ENCODE measurements around the gene MMP25.

The MMP25 gene

GRCh38 chr16:3097266-3097665 lies 50.9 kb downstream of the MMP25 start:
- FAIRE-seq (no peak), DNase-seq (ENCODE audit: insufficient read length, low spot score) (no peak)
- TF ChIP-seq, protein P1, sequence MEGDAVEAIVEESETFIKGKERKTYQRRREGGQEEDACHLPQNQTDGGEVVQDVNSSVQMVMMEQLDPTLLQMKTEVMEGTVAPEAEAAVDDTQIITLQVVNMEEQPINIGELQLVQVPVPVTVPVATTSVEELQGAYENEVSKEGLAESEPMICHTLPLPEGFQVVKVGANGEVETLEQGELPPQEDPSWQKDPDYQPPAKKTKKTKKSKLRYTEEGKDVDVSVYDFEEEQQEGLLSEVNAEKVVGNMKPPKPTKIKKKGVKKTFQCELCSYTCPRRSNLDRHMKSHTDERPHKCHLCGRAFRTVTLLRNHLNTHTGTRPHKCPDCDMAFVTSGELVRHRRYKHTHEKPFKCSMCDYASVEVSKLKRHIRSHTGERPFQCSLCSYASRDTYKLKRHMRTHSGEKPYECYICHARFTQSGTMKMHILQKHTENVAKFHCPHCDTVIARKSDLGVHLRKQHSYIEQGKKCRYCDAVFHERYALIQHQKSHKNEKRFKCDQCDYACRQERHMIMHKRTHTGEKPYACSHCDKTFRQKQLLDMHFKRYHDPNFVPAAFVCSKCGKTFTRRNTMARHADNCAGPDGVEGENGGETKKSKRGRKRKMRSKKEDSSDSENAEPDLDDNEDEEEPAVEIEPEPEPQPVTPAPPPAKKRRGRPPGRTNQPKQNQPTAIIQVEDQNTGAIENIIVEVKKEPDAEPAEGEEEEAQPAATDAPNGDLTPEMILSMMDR (IDR thresholded peaks at IDR 0.05; ENCODE audit: insufficient read depth, missing control alignments) = no peak

- TF ChIP-seq, protein P1 (IDR thresholded peaks at IDR 0.05; ENCODE audit: insufficient read depth, missing control alignments) = no peak
- DNase-seq (ENCODE audit: insufficient read length, low spot score) = peak; percentile 5
- FAIRE-seq = no peak
These were observed 52.4 kb downstream of the MMP25 start, which contains the start of gene ZSCAN10 for GRCh38 chr16:3098459-3099394. Gene ZSCAN10, minus strand, starts transcription at chr16:3099294. Its CDS starts 6,357 bp downstream, at chr16:3092937.

- FAIRE-seq (no peak), DNase-seq (ENCODE audit: insufficient read length, low spot score) (no peak)
- TF ChIP-seq, protein P1 (IDR thresholded peaks at IDR 0.05; ENCODE audit: insufficient read depth, missing control alignments) = no peak
These were observed 53.0 kb downstream of the MMP25 start for GRCh38 chr16:3099395-3099731.

- TF ChIP-seq, protein P1 (IDR thresholded peaks at IDR 0.05; ENCODE audit: insufficient read depth, missing control alignments) = no peak
- no peak for FAIRE-seq
- DNase-seq (ENCODE audit: insufficient read length, low spot score) = peak; percentile 93
These were observed 53.6 kb downstream of the MMP25 start for GRCh38 chr16:3099732-3100499.

- TF ChIP-seq, protein P1 (IDR thresholded peaks at IDR 0.05; ENCODE audit: insufficient read depth, missing control alignments) = peak; percentile 52
- peak; percentile 51 for DNase-seq (ENCODE audit: insufficient read length, low spot score)
- FAIRE-seq = no peak
These were observed 54.9 kb downstream of the MMP25 start for GRCh38 chr16:3101018-3101840.

DNA sequence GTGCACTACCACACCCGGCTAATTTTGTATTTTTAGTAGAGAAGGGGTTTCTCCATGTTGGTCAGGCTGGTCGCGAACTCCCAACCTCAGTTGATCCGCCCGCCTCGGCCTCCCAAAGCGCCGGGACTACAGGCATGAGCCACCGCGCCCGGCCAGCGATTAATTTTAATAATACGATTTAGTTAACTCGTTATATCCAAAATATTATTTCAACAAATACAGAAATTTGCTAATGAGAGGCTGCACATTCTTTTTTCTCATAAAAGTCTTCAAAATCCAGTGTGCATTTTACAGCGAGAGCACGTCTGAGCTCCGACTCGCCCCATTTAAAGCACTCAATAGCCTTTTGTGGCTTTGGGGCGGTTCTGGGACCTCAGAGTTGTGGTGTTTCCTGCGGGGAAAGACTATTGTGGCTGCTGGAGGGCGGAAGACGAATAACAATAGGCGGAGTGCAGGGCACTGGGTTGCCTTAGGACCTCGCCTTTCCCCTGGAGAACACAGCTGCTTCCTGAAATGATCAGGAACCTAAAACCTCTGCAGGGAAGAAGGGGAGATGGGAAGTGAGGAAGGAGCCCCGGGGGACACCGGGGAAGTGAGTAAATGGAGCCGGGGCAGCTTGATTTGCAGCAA lies 55.6 kb downstream of the MMP25 start:
- TF ChIP-seq, protein P1 (IDR thresholded peaks at IDR 0.05; ENCODE audit: insufficient read depth, missing control alignments) = no peak
- DNase-seq (ENCODE audit: insufficient read length, low spot score) (no peak), FAIRE-seq (no peak)

All from D721Med (cell line).